ENCODE results near the gene GABRB1. TPM values are rescaled to one million over a fixed set of nuclear protein-coding genes. Genes with fewer than 3 reads are reported as not detected.
A peak's percentile ranks its signal among the peaks of the same experiment; 100 is the strongest.

GABRB1 gene
- total and polyA plus RNA-seq, 2 experiments from 2014 or later = 2.8 to 5.5 TPM

GRCh38 chr4:47074816-47075215 is 43.4 kb downstream of the GABRB1 start:
- TF ChIP-seq EZH2phosphoT487 (IDR thresholded peaks at IDR 0.05; ENCODE audit: low read depth, severe bottlenecking, unreplicated experiment) = no peak
- TF ChIP-seq EZH2 (IDR thresholded peaks at IDR 0.05; ENCODE audit: borderline replicate concordance) = no peak
- TF ChIP-seq CTCF (IDR thresholded peaks at IDR 0.05; ENCODE audit: poor library complexity) = no peak

GRCh38 chr4:47075262-47075661 is 43.9 kb downstream of the GABRB1 start:
- Histone ChIP-seq H3K36me3 (replicated peaks; ENCODE audit: insufficient read depth, low read depth) (no peaks in the 10 kb centered on the region), H3K4me2 (no peak overlapping the region), H3K9me2 (replicated peaks; ENCODE audit: insufficient read depth) (no peaks in the 10 kb centered on the region), H3K27ac (no peak overlapping the region), H4K20me1 (ENCODE audit: insufficient read depth, poor library complexity, severe bottlenecking) (no peaks in the 10 kb centered on the region), H3K4me1 (ENCODE audit: insufficient read depth) (no peaks in the 10 kb centered on the region), H3K27me3 (no peaks in the 10 kb centered on the region), H3K9me3 (ENCODE audit: low read depth) (no peaks in the 10 kb centered on the region), H2AFZ (no peak overlapping the region), H3K4me3 (no peak overlapping the region), H3K79me2 (no peaks in the 10 kb centered on the region)
- WGBS (ENCODE audit: low lambda C conversion rate, missing lambda C conversion rate) = 96% methylated on average over 2 of the region's 2 CpGs
- DNase-seq (ENCODE audit: low spot score) = no peak
- TF ChIP-seq CTCF (IDR thresholded peaks at IDR 0.05; ENCODE audit: poor library complexity) = no peak
- TF ChIP-seq EZH2 (IDR thresholded peaks at IDR 0.05; ENCODE audit: borderline replicate concordance) = no peak
- TF ChIP-seq EZH2phosphoT487 (IDR thresholded peaks at IDR 0.05; ENCODE audit: low read depth, severe bottlenecking, unreplicated experiment) = no peak

More at GRCh38 chr4:47074816-47075215, 43.4 kb downstream of the GABRB1 start:
- H3K27me3 ChIP-seq = no peaks in the 10 kb centered on the region
- no peak for DNase-seq (ENCODE audit: low spot score)
- no peak overlapping the region for H3K4me2 ChIP-seq
- no peaks in the 10 kb centered on the region for H4K20me1 ChIP-seq (ENCODE audit: insufficient read depth, poor library complexity, severe bottlenecking)
- H3K9me2 ChIP-seq (replicated peaks; ENCODE audit: insufficient read depth) = no peaks in the 10 kb centered on the region
- H3K36me3 ChIP-seq (replicated peaks; ENCODE audit: insufficient read depth, low read depth) = no peaks in the 10 kb centered on the region
- no peaks in the 10 kb centered on the region for H3K79me2 ChIP-seq
- H3K4me1 ChIP-seq (ENCODE audit: insufficient read depth) = no peaks in the 10 kb centered on the region
- no peaks in the 10 kb centered on the region for H3K9me3 ChIP-seq (ENCODE audit: low read depth)
- no peak overlapping the region for H2AFZ ChIP-seq
- H3K4me3 ChIP-seq = no peak overlapping the region
- no peak overlapping the region for H3K27ac ChIP-seq

- Histone ChIP-seq H3K9me2 (replicated peaks; ENCODE audit: insufficient read depth) (no peaks in the 10 kb centered on the region), H4K20me1 (ENCODE audit: insufficient read depth, poor library complexity, severe bottlenecking) (no peaks in the 10 kb centered on the region), H3K4me2 (no peak overlapping the region), H3K4me1 (ENCODE audit: insufficient read depth) (no peaks in the 10 kb centered on the region), H2AFZ (no peak overlapping the region), H3K4me3 (no peak overlapping the region), H3K9me3 (ENCODE audit: low read depth) (no peaks in the 10 kb centered on the region), H3K27me3 (no peaks in the 10 kb centered on the region), H3K79me2 (no peaks in the 10 kb centered on the region), H3K27ac (no peak overlapping the region), H3K36me3 (replicated peaks; ENCODE audit: insufficient read depth, low read depth) (no peaks in the 10 kb centered on the region)
- DNase-seq (ENCODE audit: low spot score) = no peak
- no peak for TF ChIP-seq CTCF (IDR thresholded peaks at IDR 0.05; ENCODE audit: poor library complexity)
- TF ChIP-seq EZH2phosphoT487 (IDR thresholded peaks at IDR 0.05; ENCODE audit: low read depth, severe bottlenecking, unreplicated experiment) = no peak
- no peak for TF ChIP-seq EZH2 (IDR thresholded peaks at IDR 0.05; ENCODE audit: borderline replicate concordance)
Observed at GRCh38 chr4:47075919-47076318, 44.6 kb downstream of the GABRB1 start.

GRCh38 chr4:47084111-47084510 is 52.7 kb downstream of the GABRB1 start:
- Histone ChIP-seq H2AFZ (no peak overlapping the region), H3K4me3 (no peak overlapping the region), H3K27ac (no peak overlapping the region), H3K27me3 (no peaks in the 10 kb centered on the region), H3K4me2 (no peak overlapping the region), H3K9me3 (ENCODE audit: low read depth) (no peaks in the 10 kb centered on the region), H3K36me3 (replicated peaks; ENCODE audit: insufficient read depth, low read depth) (no peaks in the 10 kb centered on the region), H4K20me1 (ENCODE audit: insufficient read depth, poor library complexity, severe bottlenecking) (no peaks in the 10 kb centered on the region), H3K4me1 (ENCODE audit: insufficient read depth) (no peaks in the 10 kb centered on the region), H3K9me2 (replicated peaks; ENCODE audit: insufficient read depth) (no peaks in the 10 kb centered on the region), H3K79me2 (no peaks in the 10 kb centered on the region)
- no peak for TF ChIP-seq CTCF (IDR thresholded peaks at IDR 0.05; ENCODE audit: poor library complexity)
- TF ChIP-seq EZH2phosphoT487 (IDR thresholded peaks at IDR 0.05; ENCODE audit: low read depth, severe bottlenecking, unreplicated experiment) = peak; percentile 92
- no peak for DNase-seq (ENCODE audit: low spot score)
